Heart left ventricle (tissue), 16 donors: ENCODE results near the gene PRADC1. TPM values are rescaled to one million over a fixed set of nuclear protein-coding genes. Genes with fewer than 3 reads are reported as not detected.

Experiments
- ATAC-seq, 4 donors: fragments of 200-7000 bp; cut with Tn5 transposase; one replicate each; pipeline ENCODE4 v1.9.1; 2020 to 2022; ENCODE audit warnings: moderate library complexity in 4 of 4, mild to moderate bottlenecking in 3 of 4, moderate number of reproducible peaks in 1 of 4
- DNase-seq, 5 donors: peaks; one replicate each; pipeline ENCODE4 v3.0.0-alpha.2; 2020
- H3K27ac ChIP-seq, 12 donors: fragments of 200-600 bp; sonication (generic) in 4 of 12; one replicate each; pipeline versions ENCODE4 v1.5.0 to v1.8.0; 2016 to 2022; ENCODE audit warnings: mild to moderate bottlenecking in 2 of 12
- H3K27me3 ChIP-seq, 9 donors: fragments of 200-600 bp; sonication (generic) in 2 of 9; one replicate each; pipeline versions ENCODE4 v1.5.1 to v1.8.0; 2016 to 2022; ENCODE audit warnings: mild to moderate bottlenecking in 3 of 9
- H3K36me3 ChIP-seq, 9 donors: fragments of 200-600 bp; sonication (generic) in 2 of 9; one replicate each; pipeline versions ENCODE4 v1.5.0 to v1.8.0; 2018 to 2022; ENCODE audit warnings: mild to moderate bottlenecking in 2 of 9
- H3K4me1 ChIP-seq, 12 donors: fragments of 200-600 bp; sonication (generic) in 4 of 12; one replicate each; pipeline versions ENCODE4 v1.5.0 to v1.8.0; 2016 to 2022; ENCODE audit warnings: mild to moderate bottlenecking in 3 of 12
- H3K4me3 ChIP-seq, 12 donors: fragments of 200-600 bp; sonication (generic) in 4 of 12; one replicate each; pipeline versions ENCODE4 v1.5.0 to v1.8.0; 2017 to 2022; ENCODE audit warnings: mild to moderate bottlenecking in 9 of 12, moderate library complexity in 4 of 12
- H3K9me3 ChIP-seq, 12 donors: fragments of 200-600 bp; sonication (generic) in 4 of 12; one replicate each; pipeline versions ENCODE4 v1.5.0 to v1.8.0; 2016 to 2022; ENCODE audit warnings: mild to moderate bottlenecking in 1 of 12
- POLR2A ChIP-seq, 2 donors: fragments of 450-650 bp; IDR thresholded peaks; one replicate each; pipeline ENCODE4 v1.6.1; 2017; ENCODE audit warnings: antibody characterized with exemption in 2 of 2, mild to moderate bottlenecking in 2 of 2, moderate library complexity in 2 of 2
- WGBS, 4 donors: extraction: QIAGEN DNeasy Blood & Tissue Kit in 2 of 4; methylation state at CpG; one replicate each; pipeline versions ENCODE4 v1.1.5 to v1.1.7; 2013 to 2018; 5-methylcytosine and 5-hydroxymethylcytosine counted together
- intact Hi-C, 10 donors: fragments of 100-400 bp; cut with DNase I; formaldehyde crosslinking; loops; one replicate each; pipeline versions ENCODE4 v1.11.1 to v1.14.2; 2022
- polyA plus RNA-seq, 2 donors: library from polyadenylated mRNA; stranded (reverse); fragments of 200-250 nt; gene quantifications; one replicate each; pipeline ENCODE4 v1.2.3, GENCODE V29; 2013
- total RNA-seq, 9 donors: library from RNA; depleted of rRNA in 2 of 9; stranded (reverse); fragments of >200 nt in 2 of 9; fragmentation: NEBNext Ultra II Directional in 3 of 9; extraction: Animal tissue kit (Norgen Biotek cat#: 25700) in 3 of 9; gene quantifications; one replicate each; pipeline versions ENCODE4 v1.1.0 to v1.2.4, GENCODE V29; 2016 to 2023
- TF ChIP-seq, protein P1 (sequence below), 12 donors: fragments of 200-600 bp; sonication (generic) in 4 of 12; IDR thresholded peaks; one replicate each; pipeline versions ENCODE4 v1.5.0 to v1.8.0; 2018 to 2022; ENCODE audit warnings: antibody characterized with exemption in 12 of 12, mild to moderate bottlenecking in 5 of 12
- donor health status: ischemic (EF 13 %, LVEDD 7.1; RV severe dilation, severe dysfunction).
- donor health status: healthy with polysubstance abuse.
- donor health status: DM: no; HTN: yes; CAD: no.
- donor health status: DM: no; HTN: no; CAD: no.
- donor health status: ischemic (EF 25% LVEDD 6.9; RV normal size, moderate dysfunction).
- donor health status: ischemic (EF 25% LVEDD 5.7; RV mildly dilated, moderate dysfunction).
- donor health status: healthy.
- donor health status: DM: yes; HTN: yes; CAD: no.
- donor health status: ischemic (EF 35%, LVEDD 5.7; RV mildly dilated, moderate dysfunction).
- donor health status: nonischemic (EF 11% LVEDD 7.7; RV severe dilation, severe dysfunction).
- donor health status: DM: yes; HTN: yes; CAD: no.
- donor health status: PGD.
- donor health status: ischemic (EF 29% LVEDD 5.4; RV normal size, mild dysfunction).
- donor health status: nonischemic (EF 23%, LVEDD 6.1; RV moderate dilation, normal function).

The PRADC1 gene
- total and polyA plus RNA-seq, 11 donors, result 57.2 to 155 (median 86.4) TPM

GRCh38 chr2:73253901-73254300 is 20.9 kb upstream of the PRADC1 start:
- Histone ChIP-seq H3K36me3 (peaks cover 0 to 66% (median 61%) of the 10 kb centered on the region in 9 donors), H3K4me1 (no peaks in the 10 kb centered on the region), H3K9me3 (no peaks in the 10 kb centered on the region), H3K27ac (no peak overlapping the region), H3K27me3 (no peaks in the 10 kb centered on the region), H3K4me3 (no peak overlapping the region)
- TF ChIP-seq, protein P1, sequence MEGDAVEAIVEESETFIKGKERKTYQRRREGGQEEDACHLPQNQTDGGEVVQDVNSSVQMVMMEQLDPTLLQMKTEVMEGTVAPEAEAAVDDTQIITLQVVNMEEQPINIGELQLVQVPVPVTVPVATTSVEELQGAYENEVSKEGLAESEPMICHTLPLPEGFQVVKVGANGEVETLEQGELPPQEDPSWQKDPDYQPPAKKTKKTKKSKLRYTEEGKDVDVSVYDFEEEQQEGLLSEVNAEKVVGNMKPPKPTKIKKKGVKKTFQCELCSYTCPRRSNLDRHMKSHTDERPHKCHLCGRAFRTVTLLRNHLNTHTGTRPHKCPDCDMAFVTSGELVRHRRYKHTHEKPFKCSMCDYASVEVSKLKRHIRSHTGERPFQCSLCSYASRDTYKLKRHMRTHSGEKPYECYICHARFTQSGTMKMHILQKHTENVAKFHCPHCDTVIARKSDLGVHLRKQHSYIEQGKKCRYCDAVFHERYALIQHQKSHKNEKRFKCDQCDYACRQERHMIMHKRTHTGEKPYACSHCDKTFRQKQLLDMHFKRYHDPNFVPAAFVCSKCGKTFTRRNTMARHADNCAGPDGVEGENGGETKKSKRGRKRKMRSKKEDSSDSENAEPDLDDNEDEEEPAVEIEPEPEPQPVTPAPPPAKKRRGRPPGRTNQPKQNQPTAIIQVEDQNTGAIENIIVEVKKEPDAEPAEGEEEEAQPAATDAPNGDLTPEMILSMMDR (IDR thresholded peaks at IDR 0.05), result no peak
- no peak for TF ChIP-seq POLR2A (IDR thresholded peaks at IDR 0.05)
- intact Hi-C loops, result no loop called here
- DNase-seq (no peak), ATAC-seq (no peak)
- WGBS, 4 donors, result 86 to 94% (median 90%) methylated on average over 3 of the region's 3 CpGs

DNA sequence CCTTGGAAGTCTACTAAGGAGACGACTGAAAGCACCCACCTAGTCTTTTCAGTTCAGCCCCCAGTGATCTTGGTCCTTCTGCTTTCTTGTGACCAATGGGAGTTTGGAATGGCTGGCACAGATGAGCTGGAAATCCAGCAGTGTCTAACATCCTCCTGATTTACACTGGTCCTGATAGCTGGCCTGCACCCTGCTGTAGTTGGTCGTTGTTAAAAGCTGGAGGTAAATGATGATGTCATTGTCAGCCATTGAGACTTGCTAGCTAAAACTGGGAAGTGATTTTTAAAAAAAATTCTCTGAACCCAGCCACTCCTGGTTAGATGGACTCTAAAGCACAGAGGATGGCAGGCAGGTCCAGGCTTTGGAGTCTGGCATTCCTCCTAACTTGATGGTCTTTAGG is 20.4 kb upstream of the PRADC1 start:
- Histone ChIP-seq H3K36me3 (peaks cover 0 to 71% (median 66%) of the 10 kb centered on the region in 9 donors), H3K27me3 (no peaks in the 10 kb centered on the region), H3K27ac (no peak overlapping the region), H3K4me3 (no peak overlapping the region), H3K4me1 (no peaks in the 10 kb centered on the region), H3K9me3 (no peaks in the 10 kb centered on the region)
- ATAC-seq, result no peak
- DNase-seq, result no peak
- 38 to 69% (median 57%) methylated on average over 2 of the region's 2 CpGs for WGBS, 4 donors
- TF ChIP-seq POLR2A (IDR thresholded peaks at IDR 0.05), result no peak
- TF ChIP-seq, protein P1 (IDR thresholded peaks at IDR 0.05), result no peak
- intact Hi-C loops, result no loop called here

DNA sequence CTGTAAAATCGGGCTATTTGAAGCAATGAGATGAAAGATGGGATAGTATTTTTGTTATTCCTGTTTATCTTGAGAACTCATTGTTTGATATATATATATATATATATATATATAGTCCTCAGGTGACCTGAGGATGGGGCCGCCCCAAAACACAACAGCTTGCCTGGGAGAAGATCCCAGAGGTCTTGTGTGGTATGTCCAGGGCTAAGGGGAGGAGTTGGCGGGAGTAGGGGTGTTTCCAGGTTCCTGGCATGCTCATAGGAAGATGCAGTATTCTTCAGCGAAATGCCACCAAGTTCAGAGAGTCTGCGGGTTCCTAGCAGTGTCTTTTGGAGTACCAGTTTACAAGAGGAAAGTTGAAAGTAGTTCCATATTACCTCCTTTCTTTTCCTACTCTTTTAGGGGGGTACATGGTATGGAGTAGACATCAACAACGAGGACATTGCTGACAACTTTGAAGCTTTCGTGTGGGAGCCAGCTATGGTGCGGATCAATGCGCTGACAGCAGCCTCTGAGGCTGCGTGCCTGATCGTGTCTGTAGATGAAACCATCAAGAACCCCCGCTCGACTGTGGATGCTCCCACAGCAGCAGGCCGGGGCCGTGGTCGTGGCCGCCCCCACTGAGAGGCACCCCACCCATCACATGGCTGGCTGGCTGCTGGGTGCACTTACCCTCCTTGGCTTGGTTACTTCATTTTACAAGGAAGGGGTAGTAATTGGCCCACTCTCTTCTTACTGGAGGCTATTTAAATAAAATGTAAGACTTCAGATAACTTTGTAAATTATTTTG is 19.4 kb upstream of the PRADC1 start:
- WGBS, 4 donors, result 89 to 91% (median 90%) methylated on average over 17 of the region's 17 CpGs
- no peak overlapping the region for H3K4me3 ChIP-seq
- no peak for TF ChIP-seq POLR2A (IDR thresholded peaks at IDR 0.05)
- TF ChIP-seq, protein P1 (IDR thresholded peaks at IDR 0.05), result no peak
- DNase-seq (no peak), ATAC-seq (no peak)
- no peaks in the 10 kb centered on the region for H3K4me1 ChIP-seq
- no peak overlapping the region for H3K27ac ChIP-seq
- intact Hi-C loops, result no loop called here
- no peaks in the 10 kb centered on the region for H3K9me3 ChIP-seq
- no peaks in the 10 kb centered on the region for H3K27me3 ChIP-seq
- peaks cover 3 to 81% (median 75%) of the 10 kb centered on the region in 9 donors for H3K36me3 ChIP-seq

GRCh38 chr2:73250872-73251846 is 18.1 kb upstream of the PRADC1 start:
- intact Hi-C loops, result no loop called here
- 88 to 94% (median 91%) methylated on average over 10 to 17 of the region's 17 CpGs for WGBS, 4 donors
- H3K4me1 ChIP-seq, result no peaks in the 10 kb centered on the region
- H3K27me3 ChIP-seq, result no peaks in the 10 kb centered on the region
- no peak for ATAC-seq
- no peak for TF ChIP-seq POLR2A (IDR thresholded peaks at IDR 0.05)
- TF ChIP-seq, protein P1 (IDR thresholded peaks at IDR 0.05), result no peak
- H3K4me3 ChIP-seq, result no peak overlapping the region
- peaks cover 3 to 94% (median 88%) of the 10 kb centered on the region in 9 donors for H3K36me3 ChIP-seq
- no peak overlapping the region for H3K27ac ChIP-seq
- no peaks in the 10 kb centered on the region for H3K9me3 ChIP-seq
- no peak for DNase-seq
